ENCODE measurements around the gene STRN. TPM values are rescaled to one million over a fixed set of nuclear protein-coding genes. Genes with fewer than 3 reads are reported as not detected.
A peak's percentile ranks its signal among the peaks of the same experiment; 100 is the strongest.

Gene STRN
- total and polyA plus RNA-seq, 8 donors = 19.5 to 27.3 (median 25.5) TPM

- no peak for TF ChIP-seq CTCF (IDR thresholded peaks at IDR 0.05)
- Histone ChIP-seq H3K27ac (peak overlapping the region in 1 of 2 donors; percentile 60), H3K4me3 (no peak overlapping the region), H3K36me3 (no peaks in the 10 kb centered on the region), H3K4me1 (peaks cover 0 to 31% of the 10 kb centered on the region in 2 donors), H3K27me3 (no peaks in the 10 kb centered on the region), H3K9me3 (no peaks in the 10 kb centered on the region)
- DNase-seq (no peak), ATAC-seq (peak; percentile 50)
- intact Hi-C loops (cut with DNase I) = no loop called here
These were observed 50.7 kb downstream of the STRN start for GRCh38 chr2:36915627-36916026.

- Histone ChIP-seq H3K9me3 (no peaks in the 10 kb centered on the region), H3K4me1 (peaks cover 0 to 21% of the 10 kb centered on the region in 2 donors), H3K27me3 (no peaks in the 10 kb centered on the region), H3K36me3 (no peaks in the 10 kb centered on the region), H3K4me3 (no peak overlapping the region), H3K27ac (no peak overlapping the region)
- intact Hi-C loops (cut with DNase I) = no loop called here
- ATAC-seq (no peak), DNase-seq (no peak)
- no peak for TF ChIP-seq CTCF (IDR thresholded peaks at IDR 0.05)
These were observed 53.6 kb downstream of the STRN start for GRCh38 chr2:36912695-36913094.

- no peaks in the 10 kb centered on the region for H3K27me3 ChIP-seq
- no peak for ATAC-seq
- no peak for DNase-seq
- no peak overlapping the region for H3K27ac ChIP-seq
- peaks cover 0 to 14% of the 10 kb centered on the region in 2 donors for H3K4me1 ChIP-seq
- H3K36me3 ChIP-seq = no peaks in the 10 kb centered on the region
- TF ChIP-seq CTCF (IDR thresholded peaks at IDR 0.05) = no peak
- no peaks in the 10 kb centered on the region for H3K9me3 ChIP-seq
- intact Hi-C loops (cut with DNase I) = no loop called here
- H3K4me3 ChIP-seq = no peak overlapping the region
These were observed 55.3 kb downstream of the STRN start for GRCh38 chr2:36911012-36911411.

GRCh38 chr2:36906277-36906676 lies 60.1 kb downstream of the STRN start:
- Histone ChIP-seq H3K27me3 (no peaks in the 10 kb centered on the region), H3K27ac (no peak overlapping the region), H3K36me3 (peaks cover 0 to 6% of the 10 kb centered on the region in 2 donors), H3K9me3 (no peaks in the 10 kb centered on the region), H3K4me3 (no peak overlapping the region), H3K4me1 (no peaks in the 10 kb centered on the region)
- DNase-seq (no peak), ATAC-seq (no peak)
- no peak for TF ChIP-seq CTCF (IDR thresholded peaks at IDR 0.05)
- intact Hi-C loops (cut with DNase I) = no loop called here

- H3K27ac ChIP-seq = no peak overlapping the region
- no peak overlapping the region for H3K4me3 ChIP-seq
- no peaks in the 10 kb centered on the region for H3K9me3 ChIP-seq
- DNase-seq (no peak), ATAC-seq (no peak)
- H3K27me3 ChIP-seq = no peaks in the 10 kb centered on the region
- no peak for TF ChIP-seq CTCF (IDR thresholded peaks at IDR 0.05)
- H3K4me1 ChIP-seq = no peaks in the 10 kb centered on the region
- intact Hi-C loops (cut with DNase I) = no loop called here
- peaks cover 0 to 6% of the 10 kb centered on the region in 2 donors for H3K36me3 ChIP-seq
These were observed 61.7 kb downstream of the STRN start for GRCh38 chr2:36904636-36905035.
